SHP77 treated with DMSO at 0.1 percent for 48 hours (cell line): ENCODE data around the gene ESPNL.
"Not testable (repeated sequence)": the region's sequence is repeated elsewhere in the genome, so short reads cannot be mapped to it uniquely, and the experiment has no call there.

Experiments used
- DNase-seq: peaks from one replicate; lab custom pipeline; 2025; lab: John Stamatoyannopoulos, UW

ESPNL gene

DNA sequence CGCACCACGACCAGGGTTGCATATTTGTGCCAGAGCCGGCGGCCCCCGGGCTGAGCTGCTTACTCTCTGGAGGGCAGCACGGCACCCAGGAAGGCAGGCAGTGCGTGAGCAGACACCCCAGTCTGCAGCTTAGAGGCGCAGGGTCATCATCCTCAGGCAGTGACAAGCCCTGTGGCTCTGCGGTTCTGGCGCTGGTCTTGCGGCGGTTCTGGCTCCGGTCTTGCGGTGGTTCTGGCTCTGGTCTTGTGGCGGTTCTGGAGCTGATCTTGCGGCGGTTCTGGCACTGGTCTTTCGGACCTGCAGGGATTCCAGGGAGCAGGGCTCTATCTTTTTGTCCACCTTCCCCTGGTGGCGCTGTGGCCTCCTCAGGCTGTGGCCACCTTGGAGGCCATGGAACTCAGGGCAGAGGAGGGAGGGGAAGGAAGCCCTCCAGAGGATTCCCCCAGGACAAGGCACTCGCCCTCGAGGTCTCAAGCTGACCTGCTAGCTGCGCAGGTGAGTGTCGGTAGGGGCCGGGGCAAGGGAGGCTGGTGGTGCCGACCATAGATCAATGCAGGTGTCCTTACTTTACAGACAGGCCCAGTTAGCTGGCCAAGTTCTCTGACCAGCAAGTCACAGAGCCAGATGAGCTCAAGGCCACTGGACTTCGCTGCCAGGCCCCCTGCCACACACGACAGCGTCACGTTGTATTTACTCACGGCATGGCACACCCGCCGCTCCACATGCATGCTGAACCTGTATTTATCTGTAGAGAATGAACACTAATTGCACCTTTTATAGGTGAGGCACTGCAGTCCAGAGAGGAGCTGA is 14.9 kb downstream of the ESPNL start:
- DNase-seq: no peak

DNA sequence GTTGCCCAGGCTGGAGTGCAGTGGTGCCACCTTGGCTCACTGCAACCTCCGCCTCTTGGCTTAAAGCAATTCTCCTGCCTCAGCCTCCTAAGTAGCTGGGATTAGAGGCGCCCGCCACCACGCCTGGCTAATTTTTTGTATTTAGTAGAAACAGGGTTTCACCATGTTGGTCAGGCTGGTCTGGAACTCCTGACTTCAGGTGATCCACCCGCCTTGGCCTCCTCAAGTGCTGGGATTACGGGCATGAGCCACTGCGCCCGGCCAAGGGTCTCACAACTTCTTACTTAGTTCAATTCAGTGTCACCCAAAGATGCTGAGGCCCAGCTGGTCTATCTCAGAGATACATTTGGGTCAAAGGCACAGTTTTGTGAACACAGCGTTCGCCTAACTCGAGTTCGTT is 15.6 kb downstream of the ESPNL start:
- DNase-seq: not testable (repeated sequence)

GRCh38 chr2:238116298-238117198 is 16.4 kb downstream of the ESPNL start:
- DNase-seq: no peak

GRCh38 chr2:238117199-238118154 is 17.3 kb downstream of the ESPNL start:
- DNase-seq: no peak

- DNase-seq: no peak
Observed at GRCh38 chr2:238119756-238120462, 19.8 kb downstream of the ESPNL start.

DNA sequence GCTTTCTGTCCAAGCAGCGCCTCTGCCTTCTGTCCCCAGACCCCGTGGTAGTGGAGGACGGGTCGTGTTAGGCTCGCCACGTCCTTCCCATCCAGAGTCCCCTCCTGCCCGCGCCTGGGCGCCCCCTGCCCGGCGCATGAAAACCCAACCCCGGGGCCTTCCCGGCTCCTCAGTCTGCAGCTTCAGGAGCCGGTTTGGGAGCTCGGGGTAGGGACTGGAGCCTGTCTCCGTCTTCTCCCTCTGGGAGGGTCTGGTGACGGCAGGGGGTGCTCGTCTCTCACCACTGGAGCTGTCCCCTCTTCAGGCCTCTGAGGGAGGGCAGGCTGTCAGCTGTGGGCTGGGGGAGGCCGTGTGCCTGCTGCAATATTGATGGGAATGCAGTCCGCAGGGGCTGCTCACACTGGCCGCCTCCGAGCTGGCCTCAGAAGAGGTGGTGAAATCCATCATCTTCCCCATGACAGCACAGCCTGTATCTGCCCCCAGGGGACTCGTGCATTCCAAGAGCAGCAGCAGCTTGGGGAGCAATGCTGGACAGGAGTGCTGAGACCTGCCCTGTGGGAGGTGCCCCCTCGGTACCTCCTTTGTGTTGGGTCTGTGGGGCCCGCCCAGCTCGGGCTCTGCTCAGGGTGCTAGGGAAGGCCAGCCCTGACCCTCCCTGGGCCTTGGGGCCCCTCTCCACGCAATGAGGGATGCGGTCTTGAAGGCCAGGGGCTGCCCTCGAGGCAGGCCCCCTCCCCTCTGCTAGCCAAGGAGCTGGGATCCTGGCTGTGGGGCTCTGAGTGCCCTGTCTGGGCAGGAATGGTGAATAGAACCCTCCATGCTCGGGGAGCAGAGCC is 20.5 kb downstream of the ESPNL start:
- no peak for DNase-seq

- DNase-seq: no peak
Observed at GRCh38 chr2:238121511-238122286, 21.6 kb downstream of the ESPNL start.

DNA sequence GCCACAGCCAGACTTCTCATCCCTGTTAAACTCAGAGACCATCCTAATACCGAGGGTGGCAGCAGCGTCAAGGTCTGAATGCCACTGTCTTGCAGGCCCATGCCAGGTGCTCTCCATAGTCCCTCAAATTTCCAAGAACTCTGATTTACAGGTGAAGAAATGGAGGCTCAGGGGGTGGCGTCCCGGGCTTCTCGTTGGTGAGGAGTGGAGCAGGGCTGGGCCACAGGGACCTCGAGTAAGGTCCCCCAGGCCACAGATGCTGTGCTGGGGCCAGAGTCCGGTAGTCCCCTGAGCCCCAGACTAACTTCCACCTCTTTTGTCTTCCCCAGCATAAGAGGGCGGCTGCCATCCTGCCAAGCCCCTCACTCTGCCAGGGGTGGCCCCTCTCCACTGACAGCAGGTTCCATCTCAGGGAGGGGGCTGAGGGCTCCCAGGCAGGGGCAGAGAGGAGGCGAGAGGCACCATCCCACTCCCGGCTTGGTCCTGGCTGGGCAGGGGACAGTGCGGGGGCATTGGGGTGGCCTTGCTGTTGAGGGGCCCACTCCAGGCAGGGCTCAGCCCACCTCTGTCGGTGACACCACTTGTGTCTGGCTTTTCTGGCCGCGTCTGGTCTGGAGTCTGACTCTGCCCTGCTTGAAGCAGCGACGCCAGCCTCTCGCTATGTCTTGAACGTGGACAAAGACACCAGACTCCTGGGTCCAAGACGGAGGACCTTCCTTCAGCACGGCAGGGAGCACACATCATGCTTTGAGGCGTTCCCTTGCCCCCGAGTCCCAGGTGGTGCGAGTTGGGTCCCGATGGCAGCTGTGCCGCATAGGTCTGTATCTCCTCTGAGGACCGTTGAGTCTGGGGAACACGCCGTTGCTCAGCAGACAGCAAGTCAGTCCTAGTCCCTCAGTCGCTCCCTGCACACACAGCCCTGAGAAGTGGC is 22.4 kb downstream of the ESPNL start:
- no peak for DNase-seq

DNA sequence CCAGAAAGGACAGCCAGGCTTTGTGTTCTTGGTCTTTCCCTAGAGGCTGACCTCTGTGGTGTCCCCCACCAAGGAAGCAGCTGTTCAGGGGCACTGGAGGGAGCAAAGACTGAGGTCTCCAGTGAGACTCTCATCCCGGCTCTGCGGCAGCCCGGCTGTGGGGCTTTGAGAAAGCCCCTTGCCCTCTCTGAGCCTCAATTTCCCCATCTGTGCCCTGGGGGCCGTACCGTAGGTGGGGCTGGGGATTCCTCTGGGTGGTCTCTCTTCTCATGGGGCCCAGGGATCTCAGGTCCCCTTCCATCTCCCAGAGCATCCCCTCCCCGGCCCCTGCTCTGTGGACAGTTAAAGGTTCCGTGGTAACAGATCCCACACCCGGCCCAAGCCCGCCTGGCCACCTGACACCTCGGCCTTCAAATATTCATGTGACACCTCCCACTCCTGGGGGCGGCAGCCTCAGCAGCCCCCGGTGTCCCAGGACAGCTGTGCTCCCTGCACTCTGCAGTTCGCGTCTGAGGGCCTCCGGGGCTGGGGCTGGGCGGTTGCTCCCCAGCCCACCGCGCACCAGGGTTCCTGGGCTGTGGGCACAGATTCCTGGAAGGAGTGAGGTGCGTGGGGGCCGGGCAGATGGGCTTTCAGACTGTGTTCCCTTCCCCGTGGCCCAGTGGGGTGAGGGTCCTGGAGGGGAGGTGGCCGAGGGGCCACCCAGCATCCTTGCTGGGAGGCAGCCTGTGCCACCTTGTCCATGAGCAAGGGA is 23.3 kb downstream of the ESPNL start:
- no peak for DNase-seq

GRCh38 chr2:238123991-238124470 is 23.9 kb downstream of the ESPNL start:
- no peak for DNase-seq

- DNase-seq: no peak
Observed at GRCh38 chr2:238124488-238125126, 24.5 kb downstream of the ESPNL start.

DNA sequence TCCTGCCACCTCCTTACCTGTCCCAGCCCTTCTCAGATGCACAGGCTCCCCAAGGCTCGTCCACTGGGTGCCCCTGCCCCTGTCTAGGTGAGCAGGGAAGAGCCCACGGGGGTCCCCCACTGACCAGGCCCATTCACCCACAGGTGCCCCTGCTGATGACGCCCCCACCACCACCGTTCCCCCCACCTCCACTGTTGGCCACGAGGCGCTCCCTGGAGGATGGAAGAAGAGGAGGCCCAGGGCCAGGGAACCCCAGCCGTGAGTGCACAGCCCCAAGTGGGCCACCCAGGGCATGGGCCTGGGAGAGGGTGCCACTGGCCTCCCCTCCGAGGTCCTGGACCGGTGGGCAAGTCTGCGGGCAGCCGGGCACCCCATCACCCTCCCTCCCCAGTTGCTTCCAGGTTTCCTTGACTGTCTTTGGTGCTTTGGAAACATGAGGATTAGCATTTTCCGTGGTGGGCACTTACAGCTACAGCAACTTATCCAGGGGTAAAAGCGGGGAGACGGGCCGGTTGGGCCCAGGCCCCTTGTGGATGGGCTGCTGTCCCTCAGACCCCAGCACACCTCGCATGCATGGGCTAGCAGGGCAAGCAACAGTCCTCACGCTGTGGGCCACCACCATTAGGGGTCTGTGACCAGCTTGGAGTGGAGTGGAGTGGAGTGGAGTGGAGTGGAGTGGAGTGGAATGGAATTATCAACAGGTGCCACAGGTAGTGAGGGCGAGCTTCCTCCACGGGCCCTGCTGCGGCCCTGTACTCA is 25.2 kb downstream of the ESPNL start:
- DNase-seq: no peak

- DNase-seq: no peak
Observed at GRCh38 chr2:238126338-238126737, 26.2 kb downstream of the ESPNL start.

GRCh38 chr2:238126775-238127164 is 26.6 kb downstream of the ESPNL start:
- no peak for DNase-seq

DNA sequence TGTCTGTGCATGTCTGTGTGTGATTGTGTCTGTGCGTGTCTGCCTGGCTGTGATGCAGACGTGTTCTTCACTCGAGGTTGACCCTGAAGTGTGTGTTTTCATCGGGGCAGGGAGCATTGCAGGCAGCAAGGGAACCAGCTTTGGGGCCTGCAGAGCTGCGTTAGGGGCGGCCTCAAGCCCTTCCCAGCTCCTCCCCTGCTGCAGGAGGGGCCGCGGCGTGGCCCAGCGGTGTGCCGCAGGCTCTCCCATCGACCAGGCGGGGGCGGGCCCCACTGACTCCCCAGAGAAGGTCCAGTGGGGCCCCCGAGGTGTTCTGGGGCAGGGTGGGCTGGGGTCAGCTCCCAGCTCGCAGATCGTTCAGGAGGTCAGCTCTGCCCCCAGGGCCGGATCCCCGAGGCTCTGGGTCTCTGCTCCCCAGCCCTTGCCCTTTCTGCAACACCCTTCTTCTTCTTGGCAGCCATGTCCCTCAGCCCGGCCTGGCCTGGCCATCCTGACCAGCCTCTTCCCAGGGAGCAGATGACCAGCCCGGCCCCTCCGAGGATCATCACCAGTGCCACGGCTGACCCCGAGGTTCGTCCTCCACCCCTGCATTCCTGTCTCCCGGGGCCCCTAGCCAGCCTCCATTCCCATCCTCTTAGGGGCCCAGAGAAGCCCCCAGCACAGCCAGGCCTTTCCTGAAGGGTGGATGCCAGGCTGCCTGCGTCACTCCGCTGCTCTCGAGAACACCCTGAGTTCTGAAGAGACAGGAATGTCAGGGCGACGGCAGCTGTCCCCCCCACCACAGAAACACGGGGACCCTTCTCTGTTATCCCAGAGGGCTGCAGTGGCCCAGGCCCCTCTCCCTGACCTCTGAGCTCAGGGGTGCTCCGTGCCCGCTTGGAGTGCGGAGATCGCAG is 27.3 kb downstream of the ESPNL start:
- DNase-seq: no peak
